Muscle of back (tissue), 11 donors: ENCODE data around the gene CDH4. TPM values are rescaled to one million over a fixed set of nuclear protein-coding genes. Genes with fewer than 3 reads are reported as not detected.
A peak's percentile ranks its signal among the peaks of the same experiment; 100 is the strongest.

ENCODE experiments used
- DNase-seq, 3 donors: peaks; one replicate each; pipeline versions ENCODE4 v3.0.0 to v3.0.0-alpha.2; 2013
- polyA plus RNA-seq, 10 donors: library from polyadenylated mRNA; unstranded; fragments of 120-200 nt; gene quantifications; one replicate each; pipeline ENCODE4 v1.2.1, GENCODE V29; 2013; ENCODE audit not compliant: insufficient read length in 10 of 10

Gene CDH4
- polyA plus RNA-seq, 10 donors = 0.74 to 2.0 (median 1.1) TPM

- no peak for DNase-seq
Observed at GRCh38 chr20:61600016-61600415, 348.0 kb downstream of the CDH4 start.

GRCh38 chr20:61601361-61601760 lies 349.3 kb downstream of the CDH4 start:
- no peak for DNase-seq

GRCh38 chr20:61601853-61602252 lies 349.8 kb downstream of the CDH4 start:
- DNase-seq = no peak

GRCh38 chr20:61603715-61604114 lies 351.7 kb downstream of the CDH4 start:
- DNase-seq = no peak

- no peak for DNase-seq
Observed at GRCh38 chr20:61604549-61604948, 352.5 kb downstream of the CDH4 start.

- DNase-seq = no peak
Observed at GRCh38 chr20:61605283-61605682, 353.2 kb downstream of the CDH4 start.

GRCh38 chr20:61605862-61606557 lies 353.9 kb downstream of the CDH4 start:
- DNase-seq = no peak

- peak; percentile 30 to 51 (median 46) for DNase-seq
Observed at GRCh38 chr20:61608275-61609085, 356.4 kb downstream of the CDH4 start.

- DNase-seq = no peak
Observed at GRCh38 chr20:61609461-61609860, 357.4 kb downstream of the CDH4 start.

GRCh38 chr20:61611401-61612180 lies 359.5 kb downstream of the CDH4 start:
- peak in 1 of 3 donors; percentile 9 for DNase-seq

GRCh38 chr20:61613917-61614705 lies 362.1 kb downstream of the CDH4 start:
- no peak for DNase-seq

- no peak for DNase-seq
Observed at GRCh38 chr20:61614706-61615100, 362.6 kb downstream of the CDH4 start.

GRCh38 chr20:61615806-61616205 lies 363.7 kb downstream of the CDH4 start:
- DNase-seq = no peak

GRCh38 chr20:61619751-61620150 lies 367.7 kb downstream of the CDH4 start:
- DNase-seq = no peak

- no peak for DNase-seq
Observed at GRCh38 chr20:61620174-61620573, 368.1 kb downstream of the CDH4 start.

- DNase-seq = peak in 2 of 3 donors; percentile 12 to 30
Observed at GRCh38 chr20:61621035-61621730, 369.1 kb downstream of the CDH4 start.

- no peak for DNase-seq
Observed at GRCh38 chr20:61621852-61622251, 369.8 kb downstream of the CDH4 start.

- no peak for DNase-seq
Observed at GRCh38 chr20:61623451-61623850, 371.4 kb downstream of the CDH4 start.

GRCh38 chr20:61625246-61625645 lies 373.2 kb downstream of the CDH4 start:
- no peak for DNase-seq

GRCh38 chr20:61626412-61626811 lies 374.4 kb downstream of the CDH4 start:
- no peak for DNase-seq
